HL-60 (cell line): ENCODE results near the gene MEX3A.

Source experiments
- CTCF ChIP-seq: IDR thresholded peaks from one replicate; pipeline ENCODE4 v1.5.1; 2011; ENCODE audit warnings: low read length, control low read depth, inconsistent platforms; ENCODE audit not compliant: insufficient read depth
- GABPA ChIP-seq: IDR thresholded peaks from 2 replicates; pipeline ENCODE4 v1.6.1; 2012; ENCODE audit warnings: low read depth
- POLR2AphosphoS5 ChIP-seq: IDR thresholded peaks from 2 replicates; pipeline ENCODE4 v1.6.1; 2012; ENCODE audit warnings: low read depth

- TF ChIP-seq CTCF (no peak), POLR2AphosphoS5 (no peak), GABPA (no peak)
These were observed 29.2 kb upstream of the MEX3A start for GRCh38 chr1:156111355-156111962.
